Caki2 (cell line): ENCODE results near the gene PRKCSH. TPM values are rescaled to one million over a fixed set of nuclear protein-coding genes. Genes with fewer than 3 reads are reported as not detected.
"Not testable (repeated sequence)": the region's sequence is repeated elsewhere in the genome, so short reads cannot be mapped to it uniquely, and the experiment has no call there.

Source experiments
- DNase-seq: peaks from one replicate; pipeline ENCODE4 v3.0.0-alpha.2; 2015; ENCODE audit warnings: low read depth
- in situ Hi-C: cut with HindIII; loops from 2 replicates; pipeline ENCODE4 v1.10.0; 2016; ENCODE audit warnings: low sequenced_read_pairs, low pct_unique_long_range_greater_than_20kb, mixed read lengths
- total RNA-seq: library from RNA; depleted of rRNA; stranded (reverse); fragments of >200 nt; shearing (Covaris generic); gene quantifications from 2 replicates; pipeline ENCODE4 v1.2.3, GENCODE V29; 2014; ENCODE audit warnings: low replicate concordance

PRKCSH gene
- total RNA-seq, 1 experiment from 2014 or later, result 119 TPM

GRCh38 chr19:11418094-11418548 is 17.3 kb upstream of the PRKCSH start:
- in situ Hi-C loops, result no loop called here

GRCh38 chr19:11418549-11419506 is 16.6 kb upstream of the PRKCSH start, which contains the start of gene RGL3:
Gene RGL3, minus strand, starts transcription at chr19:11419314. Its CDS starts 36 bp downstream, at chr19:11419278.
- DNase-seq, result peak; percentile 42
- in situ Hi-C loops, result no loop called here

More at GRCh38 chr19:11418094-11418548, 17.3 kb upstream of the PRKCSH start:
- no peak for DNase-seq

DNA sequence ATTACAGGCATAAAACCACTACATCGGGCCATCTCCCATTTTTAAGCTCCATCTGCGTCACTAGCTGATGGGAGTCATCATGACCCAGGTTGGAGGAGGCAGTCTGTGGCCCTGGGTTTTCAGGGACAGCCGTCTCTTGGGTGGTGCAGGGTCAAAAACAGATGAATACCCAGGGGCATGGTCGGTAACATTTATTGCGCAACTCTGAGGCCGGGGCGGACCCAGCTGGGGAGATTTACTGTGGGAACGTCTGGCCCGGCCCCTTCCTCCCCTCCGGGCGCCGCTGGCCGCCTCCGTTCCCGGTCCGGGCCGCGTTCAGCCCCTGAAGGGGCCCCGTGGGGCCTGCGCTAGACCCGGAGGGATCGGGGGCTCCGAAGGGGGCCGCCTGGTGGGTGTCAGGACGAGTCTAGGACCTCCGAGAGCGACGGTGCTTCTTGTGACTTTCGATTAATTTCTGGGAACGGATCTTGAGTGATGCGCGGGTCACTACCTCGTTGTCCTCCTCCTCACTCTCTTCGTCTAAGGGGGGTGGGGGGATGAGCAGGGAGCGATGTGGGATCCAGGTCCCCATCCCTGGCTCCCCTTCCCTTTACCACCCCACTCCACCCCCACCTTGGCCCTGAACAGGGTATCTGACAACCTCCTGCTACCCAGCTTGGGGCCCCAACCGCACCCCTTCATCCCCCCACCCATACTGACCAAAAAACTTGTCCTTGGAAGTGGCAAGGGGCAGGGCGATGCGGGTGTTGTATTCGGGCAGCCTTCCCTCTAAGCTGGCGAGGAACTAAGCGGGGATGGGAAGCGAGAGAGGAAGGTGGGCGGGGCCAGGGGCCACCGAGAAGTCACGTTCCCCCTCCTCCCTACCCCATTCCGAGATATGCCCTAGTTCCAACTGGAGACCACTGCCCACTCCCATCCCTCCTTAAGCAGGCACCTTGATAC is 14.7 kb upstream of the PRKCSH start:
- no peak for DNase-seq
- in situ Hi-C loops, result no loop called here

DNA sequence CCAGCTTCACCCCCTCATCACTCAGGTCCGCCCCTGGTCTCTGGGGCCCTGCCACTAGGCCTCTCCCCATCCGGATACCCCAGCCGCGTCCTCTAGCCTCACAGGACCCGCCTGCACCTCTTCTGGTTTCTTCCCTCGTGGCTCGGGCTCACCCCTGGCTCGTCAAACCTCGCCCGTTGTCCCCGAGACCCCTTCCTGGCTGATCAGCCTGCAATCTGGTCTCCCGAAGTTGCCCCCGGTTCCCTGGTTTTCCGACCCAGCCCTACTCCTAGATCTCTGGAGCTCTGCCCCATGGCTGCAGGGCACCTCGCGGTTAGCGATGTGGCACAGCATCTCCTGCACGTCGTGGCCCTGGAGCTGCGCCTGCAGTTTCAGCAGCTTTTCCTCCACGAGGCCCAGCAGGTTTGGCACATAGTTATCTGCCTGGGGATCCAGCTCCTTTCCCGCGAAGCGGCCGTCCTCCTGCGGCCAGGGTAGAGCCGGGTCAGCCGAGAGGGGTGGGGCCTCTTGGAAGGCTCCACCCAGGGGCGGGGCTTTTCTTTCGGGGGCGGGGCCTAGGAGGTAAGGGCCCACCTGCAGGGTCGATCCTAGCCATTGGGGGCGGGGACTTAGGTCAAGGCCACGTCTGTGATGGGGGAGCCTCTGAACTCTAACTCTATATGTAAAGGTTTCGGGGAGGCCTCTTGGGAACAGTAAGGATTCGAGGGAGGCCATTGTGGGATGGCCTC is 13.9 kb upstream of the PRKCSH start:
- in situ Hi-C loops, result no loop called here
- no peak for DNase-seq

- DNase-seq, result no peak
- in situ Hi-C loops, result no loop called here
Measured at GRCh38 chr19:11422163-11423065, 13.0 kb upstream of the PRKCSH start.

DNA sequence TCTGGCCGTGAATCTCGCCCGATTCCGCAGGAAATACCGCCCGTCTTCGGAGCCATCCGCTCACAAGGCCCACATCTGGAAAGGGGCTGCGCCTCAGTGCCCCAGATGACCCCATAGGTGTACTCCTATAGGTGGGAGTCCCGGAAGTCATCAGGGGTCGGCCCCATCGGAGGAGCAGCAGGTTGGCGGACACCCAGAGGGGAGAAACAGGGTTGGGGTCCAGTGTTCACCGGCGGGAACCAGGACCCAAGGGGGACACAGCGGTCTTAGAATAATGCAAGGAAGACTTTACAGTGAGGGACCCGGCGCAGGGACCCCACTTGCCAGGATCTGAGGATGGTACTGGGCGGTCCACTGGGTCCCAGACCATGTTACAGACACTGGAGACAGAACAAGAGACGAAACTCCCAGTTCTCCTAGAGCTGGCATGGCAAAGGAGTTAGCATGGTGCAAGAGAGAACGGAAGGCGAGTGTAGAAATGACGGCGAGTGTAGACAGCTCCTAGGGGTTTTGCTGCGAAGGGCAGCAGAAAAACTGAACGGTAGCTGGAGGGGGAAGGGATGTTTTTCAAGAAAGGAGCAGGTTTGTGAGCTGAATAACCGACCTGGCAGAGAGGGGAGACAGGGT is 12.2 kb upstream of the PRKCSH start:
- DNase-seq, result no peak
- in situ Hi-C loops, result no loop called here

GRCh38 chr19:11423791-11424181 is 11.6 kb upstream of the PRKCSH start:
- in situ Hi-C loops, result no loop called here
- DNase-seq, result no peak

DNA sequence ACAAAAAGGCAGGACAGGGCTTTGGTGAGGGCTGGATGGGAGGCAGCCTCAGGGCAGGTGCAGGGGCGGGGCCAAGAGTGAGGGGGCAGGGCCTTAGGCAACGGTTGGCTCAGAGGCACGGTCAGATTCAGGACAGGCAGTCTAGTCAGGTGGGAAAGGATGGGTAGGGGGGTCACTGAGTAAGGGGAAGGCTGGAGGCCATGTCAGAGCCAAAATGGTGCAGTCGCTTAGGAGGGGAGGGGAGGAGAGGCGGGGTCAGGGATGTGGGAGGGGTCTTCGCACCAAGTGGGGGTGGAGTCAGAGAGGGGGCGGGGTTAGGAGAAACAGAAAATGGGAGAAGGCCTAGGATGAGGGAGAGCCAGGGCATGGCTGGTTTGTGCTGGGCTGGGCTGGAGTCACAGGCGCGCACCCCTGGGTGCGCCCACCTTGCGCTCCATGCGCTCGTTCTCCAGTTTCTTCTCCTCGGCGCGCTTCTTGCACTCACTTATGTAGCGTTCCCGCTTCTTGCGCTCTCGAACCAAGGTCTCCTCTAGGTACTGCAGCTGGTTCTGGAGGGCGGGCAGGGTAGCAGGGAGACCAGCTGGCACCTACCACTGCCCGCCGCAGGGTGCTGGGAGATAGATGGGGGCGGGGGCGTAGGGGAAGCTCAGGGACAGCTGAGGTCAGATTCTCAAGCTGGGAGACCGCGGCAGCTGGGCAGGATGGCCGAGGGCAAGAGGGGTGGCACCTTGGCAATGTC is 9.5 kb upstream of the PRKCSH start:
- in situ Hi-C loops, result no loop called here
- no peak for DNase-seq

- no peak for DNase-seq
- in situ Hi-C loops, result no loop called here
Measured at GRCh38 chr19:11426656-11427055, 8.8 kb upstream of the PRKCSH start.

GRCh38 chr19:11433526-11433925 is 1.9 kb upstream of the PRKCSH start:
- in situ Hi-C loops, DNase-seq: not testable (repeated sequence)

DNA sequence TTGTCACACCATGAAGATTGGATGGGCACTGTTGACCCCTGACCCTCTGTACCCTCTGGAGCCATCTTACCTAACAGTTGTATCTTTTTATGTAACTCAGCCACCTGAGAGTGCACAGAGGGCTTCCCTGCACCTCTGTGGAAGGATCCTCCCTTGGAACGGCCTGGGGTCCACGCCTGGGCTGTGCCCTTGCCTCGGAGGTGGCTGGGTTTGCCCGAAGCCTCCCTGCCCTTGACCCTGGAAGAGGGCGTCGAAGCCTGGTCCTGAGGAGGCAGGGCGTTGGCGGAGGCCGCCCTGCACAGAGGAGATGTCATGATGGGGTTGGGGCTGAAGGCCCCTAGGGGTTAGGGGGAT is 755 bp upstream of the PRKCSH start:
- no peak for DNase-seq
- in situ Hi-C loops, result no loop called here

- DNase-seq, result no peak
- in situ Hi-C loops, result no loop called here
Measured at GRCh38 chr19:11435833-11436313, 438 bp downstream of the PRKCSH start.

GRCh38 chr19:11437955-11438354 is 2.5 kb downstream of the PRKCSH start:
- DNase-seq, result no peak
- in situ Hi-C loops, result no loop called here

- DNase-seq, result no peak
- in situ Hi-C loops, result no loop called here
Measured at GRCh38 chr19:11444059-11444458, 8.6 kb downstream of the PRKCSH start.

GRCh38 chr19:11445141-11445540 is 9.7 kb downstream of the PRKCSH start:
- DNase-seq, result no peak

DNA sequence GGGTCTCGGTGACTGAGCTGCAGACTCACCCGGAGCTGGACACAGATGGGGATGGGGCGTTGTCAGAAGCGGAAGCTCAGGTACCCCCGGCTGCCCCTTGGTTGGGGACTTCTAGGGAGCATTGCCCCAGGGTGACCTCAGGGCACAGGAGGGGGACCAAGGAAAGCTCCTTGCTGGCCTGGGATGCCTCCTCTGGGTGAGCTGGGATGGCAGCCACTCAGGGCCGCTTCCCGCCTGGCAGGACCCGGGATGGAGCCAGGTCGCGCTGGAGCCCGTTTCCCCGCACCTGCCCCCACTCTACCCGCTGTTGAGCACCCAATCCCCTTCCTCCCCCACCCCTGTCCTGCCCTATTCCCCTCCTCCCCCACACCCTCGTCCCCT is 10.8 kb downstream of the PRKCSH start:
- DNase-seq, result no peak
- in situ Hi-C loops, result no loop called here

More at GRCh38 chr19:11445141-11445540, 9.7 kb downstream of the PRKCSH start:
- in situ Hi-C loops, result no loop called here
